ENCODE data around the gene HES5.

The HES5 gene

GRCh38 chr1:2517966-2518365 is 12.1 kb downstream of the HES5 start:
- no peak for DNase-seq

GRCh38 chr1:2516946-2517345 is 13.1 kb downstream of the HES5 start:
- no peak for DNase-seq

GRCh38 chr1:2516124-2516523 is 13.9 kb downstream of the HES5 start:
- no peak for DNase-seq

DNA sequence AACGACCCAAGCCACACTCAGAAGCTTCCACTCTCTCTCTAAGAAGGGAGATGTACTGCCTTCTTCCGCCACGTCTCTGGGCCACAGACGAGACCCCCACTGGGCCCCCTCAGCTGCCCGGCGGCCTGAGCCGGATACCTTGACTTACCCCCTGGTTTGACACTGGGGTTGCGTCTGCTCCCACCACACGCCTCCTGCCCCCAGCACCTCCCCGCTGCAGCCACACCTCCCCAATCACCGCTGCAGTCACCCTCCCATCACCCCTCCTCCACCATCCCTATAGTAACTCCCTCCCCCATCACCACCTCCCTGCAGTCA is 14.3 kb downstream of the HES5 start:
- DNase-seq = no peak

DNA sequence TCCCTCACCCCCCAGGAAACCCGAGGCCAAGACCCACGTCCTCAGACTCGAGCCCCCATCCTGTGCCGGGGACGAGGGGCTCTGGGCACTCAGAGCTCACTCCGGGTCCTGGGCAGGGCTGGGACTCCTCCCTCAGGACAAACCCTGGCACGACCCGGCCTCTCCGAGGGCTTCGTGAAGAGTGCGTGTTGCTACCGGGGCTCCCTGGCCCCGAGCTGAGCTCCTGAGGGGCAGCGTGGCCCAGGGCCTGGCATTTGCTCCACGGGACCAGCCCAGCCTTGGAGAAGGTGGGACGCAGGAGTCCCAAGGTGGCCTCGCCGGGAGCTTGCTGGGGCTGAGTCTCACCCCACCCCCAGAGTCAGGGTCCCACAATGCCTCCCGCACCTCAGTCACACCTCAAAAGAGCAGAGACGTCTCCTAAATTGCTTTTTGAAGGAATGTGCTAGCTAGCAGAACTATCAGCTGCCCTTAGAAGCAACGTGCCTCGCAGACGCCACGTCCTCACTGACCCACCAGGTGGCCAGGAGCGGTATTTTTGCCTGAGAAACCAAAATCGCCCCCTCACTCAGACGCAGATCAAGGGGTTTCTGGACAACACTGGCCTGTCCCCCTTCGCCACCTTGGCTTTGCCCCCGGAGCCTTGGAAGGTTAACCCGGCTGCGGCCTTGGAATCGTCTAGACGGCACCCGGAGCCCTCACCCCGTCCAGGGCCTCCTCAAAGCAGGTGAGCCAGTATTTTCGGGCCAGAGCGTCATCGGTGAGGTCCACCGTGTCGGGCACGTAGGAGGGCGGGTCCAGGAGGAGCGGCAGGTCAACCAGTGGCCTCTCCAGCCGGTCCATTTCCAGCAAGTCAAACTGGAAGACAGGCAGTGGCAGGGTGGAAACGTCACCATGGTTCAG is 14.9 kb downstream of the HES5 start:
- no peak for DNase-seq

- DNase-seq = no peak
These were observed 16.0 kb downstream of the HES5 start for GRCh38 chr1:2513939-2514652.

DNA sequence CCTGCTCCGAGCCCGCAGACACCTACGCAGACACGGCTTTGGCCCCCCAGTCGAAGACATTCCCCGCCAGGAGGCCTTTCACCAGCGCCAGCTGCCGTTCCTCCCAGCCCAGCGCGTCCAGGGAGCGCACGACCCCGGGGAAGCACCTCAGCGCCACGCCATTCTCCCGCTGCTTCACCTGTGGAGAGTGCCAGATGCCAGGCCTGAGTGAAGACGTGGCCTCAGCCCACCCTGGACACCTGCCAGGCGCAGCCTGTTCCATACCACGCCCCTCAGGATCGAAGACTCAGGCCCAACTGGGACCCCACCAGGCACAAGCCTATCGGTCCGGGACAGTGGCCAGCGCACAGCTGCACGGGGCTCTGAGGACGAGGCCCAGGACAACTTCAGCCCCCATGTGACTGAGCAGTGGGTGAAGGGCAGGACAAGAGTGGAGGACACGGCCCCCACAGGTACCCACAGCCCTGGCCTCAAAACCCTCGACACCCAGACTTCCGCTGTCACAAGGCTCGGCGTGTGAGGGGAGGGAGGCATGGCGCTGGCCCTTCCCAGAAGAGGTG is 17.1 kb downstream of the HES5 start:
- no peak for DNase-seq

GRCh38 chr1:2510366-2511155 is 19.5 kb downstream of the HES5 start:
- no peak for DNase-seq

DNA sequence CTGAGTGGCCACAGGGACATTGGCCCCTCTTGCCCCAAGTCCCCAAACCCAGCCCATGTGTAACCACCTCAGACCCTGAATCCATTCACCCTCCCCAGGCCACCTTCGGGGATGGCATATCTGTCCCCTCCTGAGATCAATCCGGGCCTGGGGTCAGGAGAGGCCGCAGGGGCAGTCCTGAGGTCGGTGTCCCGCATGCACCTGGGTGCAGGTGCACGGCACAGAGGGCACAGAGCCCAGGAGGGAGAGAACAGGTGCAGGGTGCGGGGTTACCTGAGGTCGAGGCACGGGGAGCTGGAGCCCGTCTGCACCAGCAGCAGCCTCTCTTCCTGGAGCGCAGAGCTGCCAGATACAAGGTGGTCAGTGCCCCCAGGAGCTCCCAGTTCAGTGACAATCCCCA is 20.5 kb downstream of the HES5 start:
- DNase-seq = no peak

DNA sequence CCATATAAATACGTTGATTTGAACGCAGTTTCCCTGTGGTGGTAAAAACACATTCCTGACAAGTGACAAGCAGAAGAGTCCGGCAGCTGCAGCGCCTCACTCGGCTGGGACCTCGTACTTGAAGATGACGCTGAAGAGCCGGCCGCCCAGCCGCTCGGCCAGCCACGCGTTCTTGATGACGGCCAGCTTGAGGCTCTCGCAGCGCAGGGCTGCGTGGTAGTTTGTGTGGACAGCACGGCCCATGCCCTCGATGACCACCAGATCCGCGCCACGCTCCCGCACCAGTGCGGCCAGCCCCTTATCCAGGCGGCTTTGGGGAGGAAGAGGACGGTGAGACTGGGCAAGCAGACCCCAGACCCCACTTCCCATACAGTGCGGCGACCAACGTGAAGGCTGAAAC is 21.3 kb downstream of the HES5 start:
- DNase-seq = no peak

- no peak for DNase-seq
These were observed 21.9 kb downstream of the HES5 start for GRCh38 chr1:2508180-2508579.

DNA sequence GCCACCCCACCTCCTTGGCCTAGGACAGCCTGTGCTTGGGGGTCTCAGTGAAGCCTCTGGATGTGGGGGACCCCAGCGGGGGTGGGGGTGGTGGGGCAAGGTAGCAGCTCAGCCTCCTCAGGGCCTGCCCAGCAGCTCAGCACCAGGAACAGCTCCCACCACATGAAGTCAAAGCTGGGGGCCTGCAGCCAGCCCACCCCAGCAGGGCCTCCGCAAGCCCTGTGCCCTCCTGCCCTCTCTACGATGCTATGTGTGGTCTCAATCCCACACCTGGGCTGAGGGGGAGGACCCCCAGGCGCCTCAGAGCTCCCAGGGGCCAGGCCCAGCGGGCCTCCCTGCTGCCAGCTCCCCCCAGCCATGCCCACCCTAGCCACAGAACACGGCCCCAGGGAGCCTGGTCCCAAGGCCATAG is 22.3 kb downstream of the HES5 start:
- no peak for DNase-seq

GRCh38 chr1:2506901-2507565 is 23.0 kb downstream of the HES5 start:
- no peak for DNase-seq

DNA sequence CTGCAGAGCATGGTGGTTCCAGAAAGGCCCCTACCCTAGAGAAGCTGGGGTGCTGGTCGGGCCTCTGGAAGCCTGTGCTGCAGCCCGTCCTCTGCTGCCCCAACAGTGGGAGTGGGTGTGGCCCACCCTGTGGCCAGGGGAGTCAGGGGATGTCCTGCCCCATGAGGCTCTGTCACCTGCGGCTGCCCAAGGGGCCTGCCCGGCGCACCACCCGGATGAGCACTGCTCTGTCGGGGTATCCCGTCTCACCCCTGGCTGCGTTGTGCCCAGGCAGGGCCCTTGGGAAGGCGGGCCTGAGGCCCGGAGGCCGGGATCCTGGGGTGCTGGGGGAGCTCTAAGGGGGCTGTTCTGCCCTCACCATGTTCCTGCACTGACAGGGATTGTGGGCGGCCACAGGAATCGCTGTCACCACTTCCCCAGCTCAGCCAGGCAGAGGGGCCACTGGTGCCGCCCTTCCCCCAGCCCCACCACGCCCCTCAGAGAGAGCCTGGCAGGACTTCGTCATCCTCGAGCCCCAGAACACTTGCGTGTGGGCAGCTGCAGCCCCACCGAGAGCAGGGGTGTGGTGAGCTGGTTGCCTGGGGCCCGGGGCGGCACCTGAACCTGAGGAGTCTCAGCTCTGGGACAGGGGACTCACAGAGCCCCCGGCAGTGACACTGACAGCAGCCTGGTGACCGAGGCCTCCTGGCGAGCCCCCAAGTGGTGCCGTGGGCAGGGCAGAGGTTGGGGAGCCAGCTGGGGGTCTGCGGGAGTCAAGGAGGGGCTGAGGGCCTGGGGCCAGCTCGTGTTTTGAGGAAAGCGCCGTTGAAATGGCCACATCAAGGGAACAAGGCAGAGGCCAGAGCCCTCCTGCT is 23.8 kb downstream of the HES5 start:
- DNase-seq = no peak

- no peak for DNase-seq
These were observed 24.5 kb downstream of the HES5 start for GRCh38 chr1:2505461-2505994.

DNA sequence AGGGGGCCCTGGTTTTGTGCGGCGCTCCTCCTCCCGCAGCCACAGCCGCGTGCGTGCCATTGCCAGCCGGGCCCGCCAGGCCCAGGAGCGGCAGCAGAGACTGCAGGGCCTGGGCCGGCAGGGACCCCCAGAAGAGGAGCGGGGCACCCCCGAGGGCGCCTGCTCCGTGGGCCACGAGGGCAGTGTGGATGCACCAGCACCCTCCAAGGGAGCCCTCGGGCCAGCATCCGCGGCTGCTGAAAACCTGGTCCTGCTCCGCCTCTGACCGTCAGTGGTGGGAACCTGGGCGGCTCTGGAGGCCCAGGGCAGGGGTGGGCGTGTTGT is 25.2 kb downstream of the HES5 start:
- no peak for DNase-seq

GRCh38 chr1:2504225-2504948 is 25.7 kb downstream of the HES5 start:
- peak in 4 of 56 donors; percentile 12 to 29 (median 18) for DNase-seq

- no peak for DNase-seq
These were observed 26.4 kb downstream of the HES5 start for GRCh38 chr1:2503554-2504224.

Measured in nucleus accumbens (tissue), 56 donors.